ENCODE results near the gene CAMK1. TPM values are rescaled to one million over a fixed set of nuclear protein-coding genes. Genes with fewer than 3 reads are reported as not detected.

CAMK1 gene
- total and polyA plus RNA-seq, 8 donors, result 2.0 to 23.7 (median 5.4) TPM

Other genes starting within 250 kb of the CAMK1 start
- gene LHFPL4, start 216.1 kb downstream of the CAMK1 start, total RNA-seq, result 1 to 10 TPM in 3 of 6 donors, under 1 TPM in 3; 0.35 to 2.8 (median 0.96) TPM
- gene LHFPL4, start 216.1 kb downstream of the CAMK1 start, polyA plus RNA-seq, result 1 to 10 TPM in 1 of 2 donors, under 1 TPM in 1; 0.99 to 3.9 TPM
- gene MTMR14, start 120.4 kb downstream of the CAMK1 start, total RNA-seq, result 10 to 100 TPM; 11.5 to 20.8 (median 13.0) TPM
- 10 to 100 TPM; 14.0 to 20.6 TPM for gene MTMR14, start 120.4 kb downstream of the CAMK1 start, polyA plus RNA-seq
- gene CPNE9, start 66.1 kb downstream of the CAMK1 start, total RNA-seq, result under 1 TPM in 3 of 6 donors, not detected in 3; 0.12 to 0.19 (median 0.12) TPM
- gene CPNE9, start 66.1 kb downstream of the CAMK1 start, polyA plus RNA-seq, result under 1 TPM; 0.19 to 0.85 TPM
- gene BRPF1, start 38.2 kb downstream of the CAMK1 start, total RNA-seq, result 10 to 100 TPM in 1 of 6 donors, 1 to 10 TPM in 5; 7.0 to 10.8 (median 8.4) TPM
- 10 to 100 TPM in 1 of 2 donors, 1 to 10 TPM in 1; 5.8 to 10.4 TPM for gene BRPF1, start 38.2 kb downstream of the CAMK1 start, polyA plus RNA-seq
- 10 to 100 TPM in 1 of 6 donors, 1 to 10 TPM in 5; 5.9 to 13.9 (median 7.8) TPM for gene OGG1, start 20.0 kb downstream of the CAMK1 start, total RNA-seq
- gene OGG1, start 20.0 kb downstream of the CAMK1 start, polyA plus RNA-seq, result 10 to 100 TPM; 11.2 to 12.7 TPM
- 10 to 100 TPM; 13.2 to 28.0 (median 18.4) TPM for gene TADA3, start 22.5 kb upstream of the CAMK1 start, total RNA-seq
- gene TADA3, start 22.5 kb upstream of the CAMK1 start, polyA plus RNA-seq, result 10 to 100 TPM; 22.0 to 29.1 TPM
- 10 to 100 TPM; 39.5 to 72.6 (median 53.1) TPM for gene ARPC4, start 23.1 kb upstream of the CAMK1 start, total RNA-seq
- 10 to 100 TPM; 35.0 to 44.7 TPM for gene ARPC4, start 23.1 kb upstream of the CAMK1 start, polyA plus RNA-seq
- 10 to 100 TPM in 5 of 6 donors, 1 to 10 TPM in 1; 9.2 to 30.8 (median 17.5) TPM for gene TTLL3, start 40.3 kb upstream of the CAMK1 start, total RNA-seq
- 100 to 1,000 TPM in 1 of 2 donors, 10 to 100 TPM in 1; 77.6 to 104 TPM for gene TTLL3, start 40.3 kb upstream of the CAMK1 start, polyA plus RNA-seq
- gene RPUSD3, start 74.1 kb upstream of the CAMK1 start, total RNA-seq, result 10 to 100 TPM; 12.4 to 19.1 (median 14.5) TPM
- gene RPUSD3, start 74.1 kb upstream of the CAMK1 start, polyA plus RNA-seq, result 10 to 100 TPM; 20.4 to 20.6 TPM
- 10 to 100 TPM in 1 of 6 donors, 1 to 10 TPM in 1, under 1 TPM in 3, not detected in 1; 0.16 to 11.5 (median 0.87) TPM for gene CIDEC, start 110.3 kb upstream of the CAMK1 start, total RNA-seq
- gene CIDEC, start 110.3 kb upstream of the CAMK1 start, polyA plus RNA-seq, result 10 to 100 TPM in 1 of 2 donors, 1 to 10 TPM in 1; 1.1 to 10.9 TPM
- gene JAGN1, start 120.7 kb upstream of the CAMK1 start, total RNA-seq, result 10 to 100 TPM; 16.3 to 24.5 (median 19.6) TPM
- gene JAGN1, start 120.7 kb upstream of the CAMK1 start, polyA plus RNA-seq, result 10 to 100 TPM; 25.9 to 27.1 TPM
- 10 to 100 TPM in 3 of 6 donors, 1 to 10 TPM in 3; 6.4 to 14.1 (median 9.4) TPM for gene IL17RE, start 132.9 kb upstream of the CAMK1 start, total RNA-seq
- 10 to 100 TPM in 1 of 2 donors, 1 to 10 TPM in 1; 8.0 to 15.6 TPM for gene IL17RE, start 132.9 kb upstream of the CAMK1 start, polyA plus RNA-seq
- gene IL17RC, start 147.2 kb upstream of the CAMK1 start, total RNA-seq, result 10 to 100 TPM; 11.9 to 19.8 (median 13.2) TPM
- 10 to 100 TPM; 51.6 to 55.7 TPM for gene IL17RC, start 147.2 kb upstream of the CAMK1 start, polyA plus RNA-seq
- gene CRELD1, start 163.9 kb upstream of the CAMK1 start, total RNA-seq, result 10 to 100 TPM; 11.3 to 36.6 (median 13.2) TPM
- gene CRELD1, start 163.9 kb upstream of the CAMK1 start, polyA plus RNA-seq, result 10 to 100 TPM; 34.3 to 45.9 TPM
- gene PRRT3, start 182.5 kb upstream of the CAMK1 start, total RNA-seq, result 1 to 10 TPM; 1.2 to 2.1 (median 1.9) TPM
- gene PRRT3, start 182.5 kb upstream of the CAMK1 start, polyA plus RNA-seq, result 1 to 10 TPM; 2.5 to 5.1 TPM
- 10 to 100 TPM; 25.8 to 32.1 (median 29.6) TPM for gene EMC3, start 216.9 kb upstream of the CAMK1 start, total RNA-seq
- gene EMC3, start 216.9 kb upstream of the CAMK1 start, polyA plus RNA-seq, result 10 to 100 TPM in 1 of 2 donors, 1 to 10 TPM in 1; 9.8 to 35.2 TPM